Dedifferentiated amniotic fluid mesenchymal stem cell (primary cell): ENCODE measurements around the gene CNGB1.

Experiments
- DNase-seq: peaks from one replicate; pipeline ENCODE4 v3.0.0-alpha.2; 2016; ENCODE audit errors: extremely low spot score

Gene CNGB1

GRCh38 chr16:57972306-57972705 lies 1.4 kb upstream of the CNGB1 start:
- DNase-seq, result no peak

- no peak for DNase-seq
Observed at GRCh38 chr16:57971848-57972247, 920 bp upstream of the CNGB1 start.

- DNase-seq, result no peak
Observed at GRCh38 chr16:57970319-57970718, 609 bp downstream of the CNGB1 start.

GRCh38 chr16:57969451-57970123 lies 1.3 kb downstream of the CNGB1 start:
- DNase-seq, result no peak

GRCh38 chr16:57967916-57968315 lies 3.0 kb downstream of the CNGB1 start:
- DNase-seq, result no peak

GRCh38 chr16:57966986-57967385 lies 3.9 kb downstream of the CNGB1 start:
- DNase-seq, result no peak

GRCh38 chr16:57966204-57966771 lies 4.6 kb downstream of the CNGB1 start:
- DNase-seq, result no peak

- DNase-seq, result no peak
Observed at GRCh38 chr16:57964157-57964700, 6.7 kb downstream of the CNGB1 start.

- no peak for DNase-seq
Observed at GRCh38 chr16:57962756-57963155, 8.2 kb downstream of the CNGB1 start.

GRCh38 chr16:57962046-57962445 lies 8.9 kb downstream of the CNGB1 start:
- DNase-seq, result no peak

- no peak for DNase-seq
Observed at GRCh38 chr16:57961538-57961937, 9.4 kb downstream of the CNGB1 start.

- DNase-seq, result no peak
Observed at GRCh38 chr16:57960826-57961472, 10.0 kb downstream of the CNGB1 start.

- no peak for DNase-seq
Observed at GRCh38 chr16:57960310-57960709, 10.6 kb downstream of the CNGB1 start.

GRCh38 chr16:57959804-57960203 lies 11.1 kb downstream of the CNGB1 start:
- DNase-seq, result no peak

- DNase-seq, result no peak
Observed at GRCh38 chr16:57959121-57959520, 11.8 kb downstream of the CNGB1 start.

- no peak for DNase-seq
Observed at GRCh38 chr16:57958544-57958943, 12.4 kb downstream of the CNGB1 start.

GRCh38 chr16:57957673-57958392 lies 13.1 kb downstream of the CNGB1 start:
- DNase-seq, result no peak

- DNase-seq, result no peak
Observed at GRCh38 chr16:57956924-57957672, 13.8 kb downstream of the CNGB1 start.

- DNase-seq, result no peak
Observed at GRCh38 chr16:57956270-57956808, 14.6 kb downstream of the CNGB1 start.

GRCh38 chr16:57955572-57956188 lies 15.2 kb downstream of the CNGB1 start:
- DNase-seq, result no peak

- DNase-seq, result no peak
Observed at GRCh38 chr16:57953857-57954256, 17.1 kb downstream of the CNGB1 start.
